ENCODE measurements around the gene COL12A1. TPM values are rescaled to one million over a fixed set of nuclear protein-coding genes. Genes with fewer than 3 reads are reported as not detected.

The COL12A1 gene
- total and polyA plus RNA-seq, 2 of the 13 experiments (the other 11 are each of a cell fraction or from before 2014, with no cell fraction given) = 0.02 TPM; not detected in 1

DNA sequence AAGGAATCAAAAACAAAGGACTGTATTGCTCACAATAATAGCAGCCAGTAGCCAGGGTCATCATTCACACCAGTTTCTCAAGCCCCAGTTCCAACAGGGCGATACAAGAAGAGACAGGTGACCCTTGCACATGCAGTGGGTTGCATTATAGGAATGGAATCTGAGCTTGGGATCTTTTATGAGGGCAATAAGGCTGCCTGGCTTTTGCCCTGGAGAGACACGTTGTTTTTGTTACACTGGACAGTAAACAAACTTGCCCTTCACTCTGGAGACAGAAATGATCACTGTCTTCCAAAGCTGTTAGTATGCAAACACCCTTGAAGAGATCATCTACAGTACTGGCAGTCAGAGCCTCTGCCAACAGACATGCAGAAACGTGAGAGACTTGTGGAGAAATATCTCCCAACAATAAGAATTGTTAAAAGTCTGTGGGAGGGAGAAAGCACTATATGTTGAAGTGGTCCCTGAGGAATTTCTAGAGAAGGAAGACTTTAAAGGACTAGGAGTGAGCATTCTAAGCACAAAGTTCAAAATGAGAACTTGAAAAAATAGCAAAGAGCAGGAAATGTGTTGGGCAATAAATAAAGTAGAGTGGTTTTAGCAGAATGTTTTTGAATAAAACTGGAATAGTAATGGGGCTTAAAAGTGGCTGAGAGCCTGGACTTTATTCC is 6.2 kb upstream of the COL12A1 start:
- intact Hi-C loops (cut with micrococcal nuclease; ENCODE audit: unreplicated experiment) (loop anchor here (2.0 kb wide), 1 partner anchor 19 kb away; no protein-coding TSS in a partner anchor), in situ Hi-C loops (cut with HindIII; ENCODE audit: extremely low pct_ligation_motif_present, low pct_unique_long_range_greater_than_20kb) (loop anchor here (25.0 kb wide), 4 partner anchors 625 to 1475 kb away; no protein-coding TSS in a partner anchor)
- Histone ChIP-seq H3K27me3 (ENCODE audit: control insufficient read depth in 1 of 2, insufficient read depth in 2 of 2, low read length in 2 of 2) (peaks cover 3 to 18% of the 10 kb centered on the region in 2 experiments; a peak in 4 of 5 replicates), H2AFZ (ENCODE audit: low read length) (no peak overlapping the region), H3K27ac (ENCODE audit: extremely low read length, insufficient read depth, low read length) (no peak overlapping the region), H3K4me3 (replicated peaks in 1 of 3; ENCODE audit: insufficient read depth in 1 of 3, low read depth in 2 of 3, low read length in 3 of 3) (no peak overlapping the region), H4K20me1 (ENCODE audit: insufficient read depth, low read length) (no peaks in the 10 kb centered on the region), H3K36me3 (replicated peaks in 1 of 2; ENCODE audit: control insufficient read depth in 1 of 2, insufficient read depth in 2 of 2, low read length in 2 of 2) (no peaks in the 10 kb centered on the region), H3K79me2 (ENCODE audit: insufficient read depth, low read length) (no peaks in the 10 kb centered on the region), H3K4me2 (ENCODE audit: low read depth, low read length) (no peak overlapping the region), H3K9me3 (ENCODE audit: low read length) (no peaks in the 10 kb centered on the region), H3K4me1 (ENCODE audit: insufficient read depth, low read length) (no peaks in the 10 kb centered on the region; the same call in 1 of the 2 replicates), H3K9ac (ENCODE audit: insufficient read depth, low read depth, low read length) (no peak overlapping the region)
- ATAC-seq (no peak), DNase-seq (ENCODE audit: low spot score) (no peak), FAIRE-seq (no peak)
- TF ChIP-seq ATM (IDR thresholded peaks at IDR 0.05; ENCODE audit: borderline replicate concordance) = no peak
- WGBS (ENCODE audit: low lambda C conversion rate) = 0% methylated on average over 3 of the region's 3 CpGs
- CTCF ChIA-PET (ENCODE audit: low intra/inter-chr PET ratio, low total read pairs) = interaction anchor here (1.8 kb wide), 1 partner anchor 315 kb away, joined by 6 read pairs; no protein-coding TSS in a partner anchor
- POLR2A ChIA-PET = no interaction called here
- BruUV-seq (replicated peaks) = no TSS peak

DNA sequence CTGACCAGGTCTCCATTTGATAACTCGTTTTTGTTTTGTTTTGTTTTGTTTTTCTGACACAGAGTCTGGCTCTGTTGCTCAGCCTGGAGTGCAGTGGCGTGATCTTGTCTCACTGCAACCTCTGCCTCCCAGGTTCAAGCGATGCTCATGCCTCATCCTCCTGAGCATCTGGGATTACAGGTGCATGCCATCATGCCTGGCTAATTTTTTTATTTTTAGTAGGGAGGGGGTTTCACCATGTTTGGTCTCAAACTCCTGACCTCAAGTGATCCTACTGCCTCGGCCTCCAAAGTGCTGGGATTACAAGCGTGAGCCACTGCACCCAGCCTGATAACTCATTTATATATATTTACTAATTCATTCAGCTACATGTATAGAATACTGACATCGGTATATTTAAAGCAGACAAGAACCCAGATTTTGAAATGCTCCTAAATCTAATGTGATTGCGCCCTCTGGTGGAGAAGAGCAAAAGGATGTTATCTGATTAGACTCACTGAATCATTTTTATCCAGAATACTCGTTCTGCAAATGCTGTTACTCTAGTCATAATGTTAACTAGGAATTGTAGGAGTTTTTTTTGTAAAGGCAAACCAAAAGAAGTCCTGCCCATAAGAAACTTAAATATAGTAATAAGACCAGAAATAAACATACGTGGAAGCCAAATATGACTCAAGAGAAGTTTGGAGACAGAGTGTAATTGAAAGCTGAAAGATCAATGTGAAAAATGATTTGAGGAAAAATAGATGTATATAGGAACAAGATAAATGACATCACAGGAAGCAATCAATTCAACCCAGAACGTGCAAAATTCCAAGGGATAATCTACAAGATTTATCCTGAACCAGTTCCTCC is 5.3 kb upstream of the COL12A1 start:
- no peak for TF ChIP-seq TBL1XR1 (IDR thresholded peaks at IDR 0.05; ENCODE audit: borderline replicate concordance, low read length, partially characterized antibody)
- no peak for TF ChIP-seq ZNF124 (CRISPR knock-in tag; IDR thresholded peaks at IDR 0.05)
- peak; percentile 49 for TF ChIP-seq SMC3 (IDR thresholded peaks at IDR 0.05; ENCODE audit: low read length)
- no peak for TF ChIP-seq FOXO1 (CRISPR knock-in tag; IDR thresholded peaks at IDR 0.05)
- TF ChIP-seq RAD21 (CRISPR knock-in tag; IDR thresholded peaks at IDR 0.05) = 0 out of 2 replicates have a peak, but pooled peaks have one; percentile 12
- TF ChIP-seq CTCF (CRISPR knock-in tag; IDR thresholded peaks at IDR 0.05) = peak; percentile 61
- peak; percentile 42; the same call in 1 of the 2 replicates for TF ChIP-seq STAG1 (CRISPR knock-in tag; IDR thresholded peaks at IDR 0.05)
- peak; percentile 67 for TF ChIP-seq ARID3A (IDR thresholded peaks at IDR 0.05; ENCODE audit: low read depth, low read length)
- TF ChIP-seq, protein P1, sequence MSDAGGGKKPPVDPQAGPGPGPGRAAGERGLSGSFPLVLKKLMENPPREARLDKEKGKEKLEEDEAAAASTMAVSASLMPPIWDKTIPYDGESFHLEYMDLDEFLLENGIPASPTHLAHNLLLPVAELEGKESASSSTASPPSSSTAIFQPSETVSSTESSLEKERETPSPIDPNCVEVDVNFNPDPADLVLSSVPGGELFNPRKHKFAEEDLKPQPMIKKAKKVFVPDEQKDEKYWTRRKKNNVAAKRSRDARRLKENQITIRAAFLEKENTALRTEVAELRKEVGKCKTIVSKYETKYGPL (CRISPR knock-in tag; IDR thresholded peaks at IDR 0.05) = no peak
- no peak for TF ChIP-seq ZNF205 (CRISPR knock-in tag; IDR thresholded peaks at IDR 0.05)
- 15% methylated on average over 10 of the region's 10 CpGs for WGBS (ENCODE audit: low lambda C conversion rate)
- in situ Hi-C loops (cut with HindIII; ENCODE audit: extremely low pct_ligation_motif_present, low pct_unique_long_range_greater_than_20kb) (loop anchor here (25.0 kb wide), 4 partner anchors 624 to 1474 kb away; no protein-coding TSS in a partner anchor), intact Hi-C loops (cut with micrococcal nuclease; ENCODE audit: unreplicated experiment) (loop anchor here (2.0 kb wide), 1 partner anchor 20 kb away; no protein-coding TSS in a partner anchor)
- Histone ChIP-seq H2AFZ (ENCODE audit: low read length) (no peak overlapping the region), H3K9ac (ENCODE audit: insufficient read depth, low read depth, low read length) (no peak overlapping the region), H3K79me2 (ENCODE audit: insufficient read depth, low read length) (no peaks in the 10 kb centered on the region), H3K27me3 (ENCODE audit: control insufficient read depth in 1 of 2, insufficient read depth in 2 of 2, low read length in 2 of 2) (peaks cover 3 to 27% of the 10 kb centered on the region in 2 experiments; a peak in 4 of 5 replicates), H3K4me3 (replicated peaks in 1 of 3; ENCODE audit: insufficient read depth in 1 of 3, low read depth in 2 of 3, low read length in 3 of 3) (no peak overlapping the region), H3K4me1 (ENCODE audit: insufficient read depth, low read length) (no peaks in the 10 kb centered on the region; the same call in 1 of the 2 replicates), H3K36me3 (replicated peaks in 1 of 2; ENCODE audit: control insufficient read depth in 1 of 2, insufficient read depth in 2 of 2, low read length in 2 of 2) (no peaks in the 10 kb centered on the region), H3K4me2 (ENCODE audit: low read depth, low read length) (no peak overlapping the region), H3K27ac (ENCODE audit: extremely low read length, insufficient read depth, low read length) (no peak overlapping the region), H3K9me3 (ENCODE audit: low read length) (no peaks in the 10 kb centered on the region), H4K20me1 (ENCODE audit: insufficient read depth, low read length) (no peaks in the 10 kb centered on the region)
- DNase-seq (ENCODE audit: low spot score) (peak; percentile 37), FAIRE-seq (no peak), ATAC-seq (no peak)
- POLR2A ChIA-PET = no interaction called here
- CTCF ChIA-PET (ENCODE audit: low intra/inter-chr PET ratio, low total read pairs) = interaction anchor here (0.8 to 1.8 kb wide), 3 partner anchors 316 to 1472 kb away, joined by 5 to 6 read pairs (median 6); no protein-coding TSS in a partner anchor
- BruUV-seq (replicated peaks) = no TSS peak
